Stimulated activated CD8-positive, alpha-beta memory T cell treated with anti-CD3 and anti-CD28 coated beads, Interleukin-12 subunit alpha, Interleukin-12 subunit beta, amount 100 ng/mL, for 24 hours (primary cell): ENCODE results near the gene MT1HL1.
"Not testable (repeated sequence)": the region's sequence is repeated elsewhere in the genome, so short reads cannot be mapped to it uniquely, and the experiment has no call there.

Experiments
- DNase-seq: peaks from one replicate; pipeline ENCODE4 v3.0.0-alpha.2; 2020; ENCODE audit errors: extremely low read depth

The MT1HL1 gene

GRCh38 chr1:237016626-237017025 lies 12.4 kb upstream of the MT1HL1 start:
- DNase-seq, result no peak

- DNase-seq, result no peak
Measured at GRCh38 chr1:237013608-237014007, 9.4 kb upstream of the MT1HL1 start.

- DNase-seq, result no peak
Measured at GRCh38 chr1:237012788-237013383, 8.6 kb upstream of the MT1HL1 start.

DNA sequence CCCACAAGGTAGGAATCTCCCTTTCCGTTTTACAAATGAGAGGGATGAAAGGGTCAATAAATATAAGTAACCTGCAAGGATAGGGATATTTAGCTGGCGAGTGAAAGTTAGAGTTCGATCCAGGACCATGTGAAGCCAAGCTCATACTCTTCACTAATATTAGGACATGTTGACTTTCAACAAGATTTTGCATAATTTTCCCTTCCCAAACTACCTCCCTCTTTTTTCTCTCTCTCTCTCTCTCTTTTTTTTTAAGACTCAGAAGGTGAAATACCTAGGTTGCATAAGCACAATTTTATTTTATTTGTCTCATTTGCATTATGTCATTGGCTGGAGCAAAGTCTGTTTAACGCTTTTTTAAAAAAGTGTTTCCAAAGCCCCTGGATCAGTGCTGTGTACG lies 8.1 kb upstream of the MT1HL1 start:
- no peak for DNase-seq

DNA sequence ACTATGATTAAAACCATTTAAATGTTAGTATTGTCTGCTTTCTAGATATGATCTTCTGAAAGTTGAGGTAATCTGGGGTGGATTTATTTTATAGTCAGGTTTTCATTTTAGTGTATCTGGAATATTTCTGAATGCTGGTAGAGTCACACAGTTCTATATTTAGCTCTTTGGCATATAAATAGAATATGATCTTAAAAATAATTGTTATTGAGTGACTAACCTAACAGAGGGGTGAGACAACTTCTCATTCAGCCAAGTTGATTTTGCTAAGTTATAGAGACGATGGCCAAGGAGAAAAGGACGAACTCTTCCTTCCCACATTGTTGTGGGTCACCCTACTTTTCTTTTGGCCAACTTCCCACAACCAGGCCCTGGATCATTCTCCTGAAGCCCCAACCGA lies 7.2 kb upstream of the MT1HL1 start:
- DNase-seq, result no peak

- no peak for DNase-seq
Measured at GRCh38 chr1:237009611-237010010, 5.4 kb upstream of the MT1HL1 start.

- no peak for DNase-seq
Measured at GRCh38 chr1:237007147-237007881, 3.1 kb upstream of the MT1HL1 start.

DNA sequence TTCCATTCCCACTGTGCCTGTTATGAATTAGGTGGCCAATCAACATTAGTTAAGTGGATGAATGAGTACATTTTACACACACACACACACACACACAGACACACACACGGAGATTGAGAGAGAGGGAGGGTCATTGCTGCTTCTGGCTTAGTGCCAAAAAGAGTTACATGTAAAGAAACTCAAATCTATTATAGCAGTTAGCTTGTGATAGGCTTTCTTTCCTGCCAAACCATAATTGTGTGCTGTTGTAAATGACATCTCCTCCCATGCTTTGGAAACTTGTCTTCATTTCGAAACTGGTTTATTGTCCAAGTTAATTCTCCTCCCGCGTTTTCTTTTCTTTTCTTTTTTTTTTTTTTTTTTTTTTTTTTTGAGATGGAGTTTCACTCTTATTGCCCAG lies 1.4 kb upstream of the MT1HL1 start:
- DNase-seq, result no peak

- DNase-seq, result no peak
Measured at GRCh38 chr1:237003516-237003915, 725 bp downstream of the MT1HL1 start.

DNA sequence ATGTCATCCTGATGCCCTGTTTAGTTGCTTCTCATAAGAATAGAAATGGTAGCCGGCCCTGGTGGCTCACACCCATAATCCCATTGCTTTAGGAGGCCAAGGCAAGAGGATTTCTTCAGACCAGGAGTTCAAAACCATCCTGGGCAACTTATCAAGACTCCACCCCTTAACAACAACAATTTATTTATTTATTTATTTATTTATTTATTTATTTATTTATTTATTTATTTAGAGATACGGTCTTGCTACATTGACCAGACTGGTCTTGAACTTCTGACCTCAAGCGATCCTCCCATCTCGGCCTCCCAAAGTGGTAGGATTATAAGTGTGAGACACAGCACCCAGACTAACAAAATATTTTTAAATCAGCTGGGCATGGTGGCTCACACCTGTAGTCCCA lies 4.0 kb downstream of the MT1HL1 start:
- no peak for DNase-seq

DNA sequence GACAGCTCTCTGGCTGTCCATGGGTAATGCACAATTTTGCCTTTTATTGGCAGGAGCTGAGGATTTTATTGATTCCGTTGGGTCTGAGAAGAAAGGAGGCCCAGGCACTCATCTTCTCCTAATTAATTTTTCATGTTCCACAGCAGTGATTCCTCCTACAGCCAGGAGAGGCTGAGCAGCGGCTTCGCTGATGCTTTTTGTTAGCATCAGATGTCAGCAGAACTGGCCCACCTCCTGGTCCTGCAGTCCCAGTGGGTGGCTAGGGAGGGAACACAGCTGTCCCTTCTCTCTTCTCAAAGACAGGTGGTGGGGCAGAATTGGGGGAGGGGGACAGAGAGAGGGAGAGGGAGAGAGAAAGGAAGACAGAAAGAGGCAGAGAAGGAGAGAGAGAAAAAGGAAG lies 5.7 kb downstream of the MT1HL1 start:
- DNase-seq, result no peak

DNA sequence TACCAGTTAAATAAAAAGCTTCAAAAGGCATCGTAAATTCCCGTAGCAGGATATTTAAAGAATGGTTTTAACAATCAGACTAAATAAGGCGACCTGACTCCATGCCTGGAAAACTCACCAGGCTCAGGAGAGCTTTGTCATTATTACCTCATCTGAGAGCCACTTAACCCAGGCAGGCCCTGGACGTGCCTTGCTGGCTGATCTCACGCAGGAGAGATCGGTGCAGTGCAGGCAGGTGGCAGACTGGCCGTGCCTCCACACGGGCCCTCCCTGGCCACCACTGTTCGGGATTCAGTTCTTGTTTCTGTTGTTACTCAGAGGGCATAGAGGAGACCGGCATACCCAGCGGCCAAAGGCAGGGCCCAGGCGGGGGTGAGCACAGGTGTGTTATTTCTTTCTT lies 6.4 kb downstream of the MT1HL1 start:
- DNase-seq, result no peak

GRCh38 chr1:236997361-236997760 lies 6.9 kb downstream of the MT1HL1 start:
- no peak for DNase-seq

DNA sequence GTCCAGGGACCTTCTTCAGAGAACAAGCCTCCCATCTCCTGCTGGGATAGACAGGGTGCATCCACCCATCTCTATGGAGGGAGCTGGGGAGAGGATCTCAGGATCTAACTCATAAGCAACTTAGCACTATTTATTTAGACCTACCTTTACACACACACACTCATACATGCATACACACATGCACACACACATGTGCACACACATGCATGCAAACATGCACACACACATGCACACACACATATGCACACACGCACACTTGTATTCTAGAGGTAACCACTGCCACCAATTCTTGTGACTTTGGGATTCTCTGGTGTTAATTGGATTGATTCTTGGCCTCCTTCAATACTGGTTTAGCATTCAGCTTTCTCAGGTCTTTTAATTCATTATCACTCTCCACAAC lies 9.8 kb downstream of the MT1HL1 start:
- no peak for DNase-seq

- DNase-seq, result no peak
Measured at GRCh38 chr1:236992449-236992848, 11.8 kb downstream of the MT1HL1 start.

- DNase-seq, result no peak
Measured at GRCh38 chr1:236990052-236990445, 14.2 kb downstream of the MT1HL1 start.

DNA sequence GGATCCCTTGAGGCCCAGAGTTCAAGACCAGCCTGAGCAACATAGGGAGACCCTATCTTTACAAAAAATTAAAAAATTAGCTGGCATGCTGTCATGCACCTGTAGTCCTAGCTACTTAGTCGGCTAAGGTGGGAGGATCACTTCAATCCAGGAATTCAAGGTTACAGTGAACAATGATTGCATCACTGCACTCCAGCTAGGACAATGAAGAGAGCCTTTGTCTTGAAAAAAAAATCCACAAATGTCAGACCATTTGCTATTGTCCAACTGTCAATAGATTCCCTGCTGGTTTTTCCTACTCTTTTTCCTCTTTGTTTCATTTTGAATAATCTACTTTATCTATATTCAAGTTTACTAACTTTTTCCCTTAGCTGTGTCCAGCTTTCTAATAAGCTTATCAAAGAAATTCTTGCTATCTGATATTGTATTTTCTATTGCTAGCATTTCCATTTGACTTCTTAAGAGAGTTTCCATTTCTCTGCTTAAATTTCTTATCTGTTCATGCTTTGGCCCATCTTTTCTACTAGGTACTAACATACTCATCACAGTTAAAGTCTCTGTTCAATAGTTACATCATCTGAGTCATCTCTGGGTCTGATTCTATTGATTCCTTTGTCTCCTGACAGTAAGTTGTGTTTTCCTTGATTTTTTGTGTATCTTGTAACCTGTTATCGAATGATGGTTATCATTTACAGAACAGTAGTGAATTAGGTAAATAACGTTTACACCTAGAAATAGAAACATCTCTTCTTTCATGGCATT lies 14.8 kb downstream of the MT1HL1 start:
- no peak for DNase-seq

DNA sequence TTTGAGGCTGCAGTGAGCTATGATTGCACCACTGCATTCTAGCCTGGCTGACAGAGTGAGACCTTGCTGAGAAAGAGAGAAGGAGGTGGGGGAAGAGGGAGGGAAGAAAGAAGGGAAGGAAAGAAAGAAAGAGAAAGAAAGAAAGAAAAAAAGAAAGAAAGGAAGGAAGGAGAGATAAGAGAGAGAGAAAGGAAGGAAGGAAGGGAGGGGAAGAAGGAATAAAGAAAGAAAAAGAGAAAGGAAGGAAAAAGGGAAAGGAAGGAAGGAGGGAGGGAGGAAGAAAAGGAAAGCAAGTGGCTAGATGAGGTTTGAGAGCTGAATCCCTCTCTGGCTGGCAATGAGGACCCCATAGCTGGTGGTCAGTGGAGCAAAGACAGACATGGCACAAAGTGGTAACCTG lies 20.4 kb downstream of the MT1HL1 start:
- no peak for DNase-seq

- DNase-seq, result no peak
Measured at GRCh38 chr1:236982380-236982779, 21.9 kb downstream of the MT1HL1 start.

- DNase-seq, result not testable (repeated sequence)
Measured at GRCh38 chr1:236981431-236981830, 22.8 kb downstream of the MT1HL1 start.

DNA sequence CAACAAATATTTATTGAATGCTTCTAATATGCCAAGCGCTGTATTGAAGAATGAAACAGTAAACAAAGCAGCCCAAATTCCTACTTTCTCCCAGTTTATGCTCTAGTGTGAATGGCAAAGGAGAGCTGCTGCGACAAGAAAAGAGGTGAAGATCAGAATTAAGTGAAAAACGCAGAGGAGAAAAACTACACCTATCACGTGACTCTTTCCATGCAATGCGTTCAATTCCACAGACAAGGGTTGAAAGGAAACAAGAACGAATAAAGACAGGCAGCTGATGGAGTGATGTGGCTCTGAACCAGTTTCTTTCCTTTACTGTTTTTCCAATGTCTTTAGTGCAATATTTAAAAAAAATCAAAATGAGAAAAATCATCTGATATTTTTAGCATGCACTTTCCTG lies 23.6 kb downstream of the MT1HL1 start:
- DNase-seq, result no peak

DNA sequence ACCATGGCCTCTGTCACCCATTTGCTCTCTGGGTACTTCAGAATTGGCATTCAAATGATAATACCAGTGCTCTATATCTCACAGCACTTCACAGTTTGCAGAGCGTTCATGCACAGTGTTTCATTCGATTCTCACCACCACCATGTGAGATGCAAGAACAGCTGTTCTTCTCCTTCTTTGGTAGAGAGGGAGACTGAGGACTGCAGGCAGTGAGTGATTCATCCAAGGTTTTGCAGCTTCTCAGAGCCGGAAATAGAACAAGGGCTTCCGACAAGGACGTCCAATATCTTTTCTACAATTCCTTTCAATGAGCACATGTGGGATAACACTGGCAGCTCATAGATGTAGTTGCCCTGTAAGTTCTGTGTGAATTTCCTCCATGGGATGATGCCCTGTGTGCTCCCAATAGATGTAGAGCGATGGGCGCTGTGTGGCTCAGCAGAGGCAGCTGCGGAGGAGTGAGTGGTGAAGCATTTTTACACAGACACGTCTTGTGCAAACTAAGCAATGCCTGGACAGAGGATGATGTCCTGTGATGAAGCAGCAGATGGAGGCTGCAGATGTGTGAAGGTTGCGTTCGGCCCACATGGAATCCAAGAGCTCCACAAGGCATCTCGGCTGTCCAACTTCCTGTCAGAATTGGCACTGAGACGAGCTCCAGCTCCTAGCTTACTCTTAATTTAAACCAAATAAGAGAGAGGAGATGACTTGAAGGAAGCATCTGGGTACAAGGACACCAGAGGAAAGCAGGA lies 24.9 kb downstream of the MT1HL1 start:
- DNase-seq, result no peak
